HTERT RPE-1 (cell line): ENCODE measurements around the gene ATP7A.
"Not testable (repeated sequence)": the region's sequence is repeated elsewhere in the genome, so short reads cannot be mapped to it uniquely, and the experiment has no call there.

Source experiments
- in situ Hi-C: fragments of 300-500 bp; cut with MboI; formaldehyde crosslinking; loops from 4 replicates; pipeline ENCODE4 v1.14.3; 2020; ENCODE audit warnings: low sequenced_read_pairs

The ATP7A gene

DNA sequence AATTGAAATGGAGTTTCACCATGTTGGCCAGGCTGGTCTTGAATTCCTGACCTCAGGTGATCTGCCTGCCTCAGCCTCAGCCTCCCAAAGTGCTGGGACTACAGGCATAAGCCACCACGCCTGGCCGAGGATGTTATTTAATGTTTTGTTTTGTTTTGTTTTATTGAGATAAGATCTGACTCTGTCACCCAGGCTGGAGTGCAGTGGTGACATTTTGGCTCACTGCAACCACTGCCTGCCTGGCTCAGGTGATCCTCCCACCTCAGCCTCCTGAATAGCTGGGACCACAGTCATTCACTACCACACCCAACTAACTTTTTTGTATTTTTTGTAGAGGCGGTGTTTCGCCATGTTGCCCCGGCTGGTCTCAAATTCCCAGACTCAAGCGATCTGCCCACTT, 34.5 kb downstream of the ATP7A start:
- in situ Hi-C loops = not testable (repeated sequence)

DNA sequence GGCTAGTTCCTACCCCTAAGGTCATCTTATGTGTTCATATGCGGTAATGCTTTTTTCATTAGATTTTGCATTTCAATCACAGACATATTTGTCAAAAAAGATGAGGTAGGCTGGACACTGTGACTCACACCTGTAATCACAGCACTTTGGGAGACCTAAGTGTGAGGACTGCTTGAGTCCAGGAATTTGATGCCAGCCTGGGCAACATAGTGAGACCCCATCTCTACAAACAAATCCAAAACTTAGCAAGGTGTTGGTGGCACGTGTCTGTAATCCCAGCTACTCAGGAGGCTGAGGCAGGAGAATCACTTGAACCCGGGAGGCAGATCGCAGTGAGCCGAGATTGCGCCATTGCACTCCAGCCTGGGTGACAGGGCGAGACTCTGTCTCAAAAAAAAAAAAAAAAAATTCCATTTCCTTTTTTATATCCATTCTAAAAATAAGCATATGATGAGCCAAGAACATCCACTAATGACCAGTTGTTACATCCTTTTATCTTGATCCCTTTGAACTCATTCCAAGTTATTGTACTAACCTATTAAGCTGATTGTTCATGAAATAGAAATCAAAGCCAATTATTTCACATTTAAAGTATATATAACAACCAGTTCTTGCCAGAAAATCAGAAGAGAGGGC, 35.5 kb downstream of the ATP7A start:
- in situ Hi-C loops = no loop called here

DNA sequence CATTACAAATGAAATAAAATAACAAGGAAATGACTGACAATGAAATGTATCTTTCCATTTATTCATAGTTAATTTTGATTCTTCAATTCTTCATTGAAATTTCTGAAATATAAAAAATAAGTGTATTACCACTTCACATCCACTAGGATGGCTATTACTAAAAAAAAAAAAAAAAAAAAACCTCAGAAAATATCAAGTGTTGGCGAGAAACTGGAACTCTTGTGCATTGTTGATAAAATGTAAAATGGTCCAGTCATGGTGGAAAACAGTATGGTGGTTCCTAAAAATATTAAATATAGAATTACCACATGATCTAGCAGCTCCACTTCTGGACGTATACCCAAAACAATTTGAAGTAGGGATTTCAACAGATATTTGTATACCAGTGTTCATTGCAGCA, 36.1 kb downstream of the ATP7A start:
- in situ Hi-C loops = no loop called here

DNA sequence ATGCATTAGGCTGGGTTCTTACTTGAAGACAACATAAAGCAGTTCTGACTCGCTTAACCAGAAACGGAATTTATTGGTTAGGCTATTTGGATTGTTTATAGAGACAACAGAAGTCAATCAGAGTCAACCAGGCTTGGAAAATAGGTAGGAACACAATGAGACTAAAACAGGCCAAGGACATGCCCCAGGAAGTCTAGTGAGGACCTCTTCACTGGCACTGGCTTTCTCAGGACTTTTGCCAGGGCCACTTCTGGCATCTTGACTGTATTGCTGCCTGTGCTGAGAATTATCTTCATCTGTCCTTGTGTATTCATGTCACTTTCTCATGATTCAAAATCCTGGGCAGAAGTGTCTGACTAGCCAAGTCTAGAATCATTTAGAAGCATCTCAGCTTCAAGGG, 39.3 kb downstream of the ATP7A start:
- in situ Hi-C loops = no loop called here

DNA sequence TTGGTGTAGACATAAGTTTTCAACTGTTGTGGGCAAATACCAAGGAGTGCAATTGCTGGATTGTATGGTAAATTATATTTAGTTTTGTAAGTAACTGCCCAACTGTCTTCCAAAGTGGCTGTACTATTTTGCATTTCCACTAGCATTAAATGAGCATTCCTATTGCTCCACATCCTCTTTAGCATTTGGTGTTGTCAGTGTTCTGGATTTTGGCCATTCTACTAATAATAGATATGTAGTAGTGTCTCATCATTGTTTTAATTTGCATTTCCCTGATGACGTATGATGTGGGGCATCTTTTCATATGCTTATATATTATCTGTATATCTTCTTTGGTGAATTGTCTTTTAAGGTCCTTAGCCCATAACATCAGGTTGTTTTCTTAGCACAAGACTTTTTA, 41.7 kb downstream of the ATP7A start:
- in situ Hi-C loops = no loop called here

DNA sequence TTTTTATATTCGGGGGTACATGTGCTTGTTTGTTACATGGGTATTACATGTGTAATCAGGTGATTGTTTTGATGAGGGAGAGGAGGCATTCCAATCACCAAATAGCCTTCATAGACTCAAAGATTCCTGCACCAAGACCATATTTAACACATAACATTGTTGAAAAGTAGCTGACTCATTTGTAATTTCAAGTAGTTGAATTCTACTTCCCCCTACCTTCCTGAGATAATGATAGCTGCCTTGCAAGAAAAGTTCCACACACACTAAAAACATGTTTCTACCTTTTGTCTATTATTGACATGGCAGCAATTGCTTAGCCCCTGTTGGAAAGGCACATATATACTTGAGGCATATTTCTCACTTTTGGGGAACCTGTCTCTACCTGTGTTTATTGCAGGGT, 42.8 kb downstream of the ATP7A start:
- in situ Hi-C loops = no loop called here

DNA sequence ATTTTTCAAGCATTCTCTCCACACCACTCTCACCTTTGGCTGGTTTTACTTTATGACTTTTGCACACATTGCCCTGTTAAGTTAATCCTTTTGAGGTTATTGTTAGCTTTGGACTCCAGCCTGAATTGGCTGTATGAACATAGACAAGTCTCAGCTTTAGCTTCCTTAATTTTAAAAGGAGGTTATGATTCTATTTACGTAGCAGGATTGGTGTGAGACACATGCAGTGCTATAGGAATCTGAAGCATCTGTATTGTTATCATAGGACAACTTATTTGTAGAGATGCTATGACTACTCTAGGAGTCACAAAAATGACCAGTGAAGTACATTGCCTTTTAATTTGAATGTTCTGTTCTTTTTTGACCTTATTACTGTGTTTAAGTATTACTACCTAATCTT, 43.2 kb downstream of the ATP7A start:
- in situ Hi-C loops = no loop called here

DNA sequence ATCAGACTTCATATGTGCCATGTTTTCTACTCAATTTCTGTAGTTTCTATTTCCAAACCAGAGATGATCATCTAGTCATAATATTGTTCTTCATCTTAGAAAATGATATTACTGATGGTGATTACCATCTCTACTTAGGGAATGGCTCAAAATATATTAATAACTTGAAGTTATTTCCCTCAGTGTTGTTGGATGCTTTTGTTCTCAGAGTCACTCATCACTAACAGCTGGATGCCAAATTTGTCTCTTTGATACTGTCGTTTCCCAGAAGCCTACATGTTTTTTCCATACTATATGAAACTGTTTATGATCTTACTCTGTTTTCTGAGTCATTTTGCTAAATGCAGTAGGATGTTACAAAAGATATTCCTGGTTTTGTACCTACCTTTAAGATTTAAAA, 50.1 kb downstream of the ATP7A start:
- in situ Hi-C loops = no loop called here

DNA sequence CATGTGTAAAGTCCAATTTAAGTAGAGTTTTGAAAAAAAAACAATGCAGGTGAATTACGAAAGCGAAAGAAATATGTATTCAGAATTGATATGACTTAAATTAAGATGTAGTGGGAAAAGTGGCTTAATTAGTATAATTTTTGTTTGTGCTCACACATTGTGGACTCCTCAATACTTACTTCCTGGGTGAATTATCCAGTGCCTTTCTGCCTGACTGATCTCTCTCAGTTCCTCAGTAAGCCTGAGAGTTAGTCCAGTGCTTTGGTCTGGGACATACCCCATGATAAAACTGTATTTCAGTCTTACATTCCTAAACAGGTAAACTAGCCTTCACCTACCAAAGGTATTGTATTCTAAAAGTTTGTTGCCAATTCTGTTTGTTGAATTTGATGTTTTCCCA, 50.6 kb downstream of the ATP7A start:
- in situ Hi-C loops = no loop called here

DNA sequence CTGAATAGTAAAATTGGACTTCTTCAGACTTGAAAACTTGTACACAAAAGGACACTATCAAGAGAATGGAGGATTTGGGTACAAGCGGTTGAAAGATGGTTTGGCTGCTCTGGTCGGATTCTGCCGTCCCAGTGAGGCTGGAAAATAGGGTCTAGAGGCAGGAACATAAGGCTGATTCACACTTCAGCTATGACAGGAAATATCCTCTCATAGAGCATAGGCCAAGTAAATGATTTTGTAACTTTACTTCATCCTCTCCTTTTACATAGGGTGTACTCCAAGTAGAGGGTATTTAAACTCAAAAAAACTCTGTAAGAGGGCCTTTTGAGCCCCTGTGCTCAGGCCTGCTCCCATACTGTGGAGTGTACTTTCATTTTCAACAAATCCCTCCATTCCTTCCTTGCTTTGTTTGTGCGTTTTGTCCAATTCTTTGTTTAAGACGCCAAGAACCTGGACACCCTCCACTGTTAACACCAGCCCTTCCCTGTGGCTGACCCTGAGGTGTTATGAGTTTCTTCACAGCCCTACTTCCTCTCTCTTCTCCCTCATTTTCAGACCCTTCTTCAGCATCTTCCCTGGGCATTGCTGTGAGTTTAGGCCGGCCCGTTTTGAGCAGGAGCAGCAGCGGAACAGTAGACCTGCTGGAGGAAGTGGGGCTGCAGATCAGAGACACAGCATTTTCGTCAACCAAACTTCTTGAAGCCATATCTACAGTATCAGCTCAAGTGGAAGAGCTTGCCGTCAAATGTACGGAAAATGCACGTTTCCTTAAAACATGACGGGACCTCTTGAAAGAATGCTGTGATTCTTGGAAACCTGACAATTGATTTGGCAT, 51.8 kb downstream of the ATP7A start:
- in situ Hi-C loops = no loop called here

DNA sequence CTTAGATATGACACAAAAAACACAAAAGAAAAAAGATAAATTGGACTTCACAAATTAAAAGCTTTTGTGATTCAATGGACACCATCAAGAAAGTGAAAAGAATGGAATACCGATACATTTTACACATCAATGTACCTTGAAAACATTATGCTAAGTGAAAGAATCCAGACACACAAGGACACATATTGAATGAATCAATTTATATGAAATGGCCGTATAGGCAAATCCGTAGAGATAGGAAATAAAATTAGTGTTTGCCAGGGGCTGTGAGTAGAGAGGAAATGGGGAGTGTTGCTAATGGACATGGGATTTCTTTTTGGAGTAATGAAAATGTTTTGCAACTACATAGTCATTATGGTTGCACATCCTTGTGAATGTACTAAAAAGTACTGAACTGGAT, 55.9 kb downstream of the ATP7A start:
- in situ Hi-C loops = no loop called here

DNA sequence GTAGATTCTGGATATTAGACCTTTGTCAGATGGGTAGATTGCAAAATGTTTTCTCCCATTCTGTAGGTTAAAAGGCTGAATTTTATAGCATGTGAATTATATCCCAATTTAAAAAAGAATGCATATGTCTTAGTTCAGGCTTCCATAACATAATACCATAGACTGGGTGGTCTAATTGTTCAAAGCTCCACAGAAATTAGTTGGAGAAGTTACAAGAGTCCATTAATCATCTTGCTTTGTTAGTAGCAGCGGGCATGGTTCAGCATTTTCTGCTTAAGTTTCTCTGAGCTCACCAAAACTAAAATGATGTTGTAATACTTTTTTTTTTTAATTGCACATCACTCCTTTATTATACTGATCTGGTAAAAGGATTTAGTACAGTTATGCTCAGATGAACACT, 57.1 kb downstream of the ATP7A start:
- in situ Hi-C loops = no loop called here

DNA sequence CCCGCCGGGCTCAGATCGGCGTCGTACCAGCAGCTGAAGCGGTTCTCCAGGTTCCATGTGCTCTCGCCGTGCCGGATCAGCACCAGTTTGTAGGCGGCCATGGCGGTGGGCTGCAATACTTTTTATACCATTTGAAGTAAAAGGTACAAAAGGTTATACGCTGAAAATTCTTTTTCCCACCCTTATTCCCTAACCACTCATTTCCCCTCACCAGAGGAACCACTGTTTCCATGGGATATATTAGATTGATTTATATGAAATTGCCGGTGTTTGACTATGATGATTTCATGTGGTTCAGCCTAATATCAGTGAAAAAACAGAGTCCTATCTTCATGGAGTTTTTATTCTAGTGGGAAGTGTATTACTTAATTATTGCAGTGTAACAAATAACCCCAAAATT, 59.0 kb downstream of the ATP7A start, which contains the start of gene PGAM4:
PGAM4 (minus strand) TSS at position 101 of the 400 bp plus-strand sequence; CDS start at position 101, 0 bp downstream.
- in situ Hi-C loops = no loop called here

DNA sequence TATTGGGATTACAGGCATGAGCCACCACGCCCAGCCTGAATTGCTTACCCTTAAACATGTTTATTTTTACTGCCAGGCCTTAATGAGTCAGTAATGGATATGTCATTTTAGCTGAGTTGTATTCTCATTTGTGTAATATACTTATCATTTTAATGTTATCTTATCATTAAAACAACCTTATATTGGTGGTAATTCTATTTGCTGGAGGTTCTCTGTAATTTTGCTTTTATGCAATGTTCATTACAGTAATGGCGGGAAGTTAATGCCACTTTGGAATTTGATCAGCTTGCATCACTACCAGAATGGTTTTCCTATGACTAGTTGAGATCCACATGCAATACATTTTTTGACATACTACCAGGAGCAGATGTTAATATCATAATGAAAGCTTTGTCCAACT, 65.3 kb downstream of the ATP7A start:
- in situ Hi-C loops = no loop called here

DNA sequence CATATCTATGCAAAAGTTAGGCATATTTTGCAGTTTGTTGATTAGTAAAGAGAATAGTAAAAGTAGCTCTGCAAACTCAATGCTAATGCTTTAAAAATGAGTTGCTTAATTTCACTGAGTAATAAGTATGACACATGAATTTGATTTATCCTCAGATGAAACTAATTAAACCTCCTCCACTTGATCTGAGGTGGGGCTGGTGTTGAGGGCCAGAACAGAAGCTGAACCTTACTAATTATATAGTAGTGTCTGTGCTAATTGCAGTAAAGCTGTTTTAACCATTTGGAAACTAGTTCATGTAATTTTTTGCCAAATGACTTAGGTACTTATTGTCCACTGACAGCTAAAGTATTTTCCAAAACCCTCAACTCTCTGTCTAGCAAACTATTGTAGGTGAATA, 66.6 kb downstream of the ATP7A start:
- in situ Hi-C loops = no loop called here

DNA sequence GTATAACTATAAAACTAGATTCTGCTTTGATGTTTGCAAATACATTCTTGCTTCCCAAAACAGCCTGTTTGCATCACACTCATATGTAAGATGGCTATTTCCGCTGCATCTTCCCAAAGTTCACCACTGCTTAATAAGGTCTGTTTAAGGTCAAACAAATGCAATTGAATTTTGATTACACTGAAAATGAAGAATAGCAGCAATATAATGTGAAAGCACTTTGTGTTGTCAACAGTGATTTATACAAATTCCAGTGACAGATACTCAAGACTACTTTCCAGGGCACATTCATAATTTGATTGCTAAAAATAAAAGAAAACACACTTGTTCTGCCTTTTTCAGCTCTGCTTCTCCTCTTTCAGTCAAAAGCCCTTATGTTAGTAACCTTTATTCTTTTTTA, 67.0 kb downstream of the ATP7A start:
- in situ Hi-C loops = no loop called here

DNA sequence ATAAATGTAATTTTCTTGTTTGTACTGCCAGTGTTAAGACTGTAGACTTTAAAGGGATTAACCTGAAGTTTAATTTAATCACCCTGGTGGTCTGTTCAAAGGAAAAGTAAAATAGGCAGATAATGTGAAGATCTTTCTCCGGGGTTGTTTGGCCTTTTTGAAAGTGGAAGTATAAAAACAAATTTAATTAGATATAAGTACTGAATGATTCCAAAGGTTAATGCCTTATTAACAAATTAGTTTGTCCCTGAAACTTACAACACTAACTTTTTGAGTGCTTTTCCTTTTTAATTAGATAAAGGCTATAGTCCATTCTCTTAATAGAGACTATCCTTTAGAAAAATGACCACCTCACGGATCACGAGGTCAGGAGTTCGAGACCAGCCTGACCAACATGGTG, 69.4 kb downstream of the ATP7A start:
- in situ Hi-C loops = no loop called here

DNA sequence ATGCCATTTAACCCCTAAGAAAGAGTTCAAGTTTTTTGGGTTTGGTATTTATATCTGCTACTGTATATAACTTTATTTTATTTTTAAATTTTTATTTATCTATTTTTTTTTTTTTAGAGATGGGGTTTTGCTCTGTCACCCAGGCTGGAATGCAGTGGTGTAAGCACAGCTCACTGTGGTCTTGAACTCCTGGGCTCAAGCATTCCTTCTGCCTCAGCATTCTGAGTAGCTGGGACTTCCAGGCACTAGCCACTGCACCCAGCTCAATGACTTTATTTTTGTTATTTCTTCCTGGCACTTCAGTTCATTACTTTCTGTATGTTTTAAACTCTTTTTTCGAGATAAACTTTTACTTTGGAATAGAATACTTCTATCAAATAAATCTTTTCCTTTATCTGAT, 101.4 kb downstream of the ATP7A start:
- in situ Hi-C loops = no loop called here

DNA sequence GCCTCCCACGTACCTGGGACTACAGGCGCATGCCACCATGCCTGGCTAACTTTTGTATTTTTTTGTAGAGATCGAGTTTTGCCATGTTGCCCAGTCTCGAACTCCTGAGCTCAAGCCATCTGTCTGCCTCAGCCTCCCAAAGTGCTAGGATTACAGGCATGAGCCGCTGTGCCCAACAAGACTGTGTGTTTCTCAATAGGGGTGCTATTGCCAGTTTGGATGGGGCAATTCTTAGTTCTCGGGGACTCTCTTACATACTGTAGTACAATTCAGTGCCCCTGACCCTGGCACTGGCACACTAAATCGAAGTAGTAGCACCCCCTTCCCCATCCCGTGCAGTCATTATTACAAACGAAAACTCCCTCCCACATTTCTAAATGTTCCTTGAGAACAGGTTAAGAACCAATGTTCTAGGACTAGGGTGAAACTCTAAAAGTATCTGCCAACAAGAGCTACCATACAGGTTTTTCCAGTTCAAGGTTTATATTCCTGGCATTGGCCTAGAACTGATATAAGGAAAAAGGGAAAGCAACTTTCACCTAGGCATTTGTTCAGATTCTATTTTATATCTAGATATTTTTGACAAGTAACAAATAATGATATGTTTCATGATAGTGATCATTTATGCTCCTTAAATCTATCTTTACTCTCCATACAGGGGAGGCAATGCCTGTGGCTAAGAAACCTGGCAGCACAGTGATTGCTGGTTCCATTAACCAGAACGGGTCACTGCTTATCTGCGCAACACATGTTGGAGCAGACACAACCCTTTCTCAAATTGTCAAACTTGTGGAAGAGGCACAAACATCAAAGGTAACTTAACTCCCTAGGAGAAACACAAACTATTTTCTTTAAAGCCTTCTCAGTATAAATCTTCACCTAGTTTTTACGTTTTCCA, 109.3 kb downstream of the ATP7A start:
- in situ Hi-C loops = no loop called here

DNA sequence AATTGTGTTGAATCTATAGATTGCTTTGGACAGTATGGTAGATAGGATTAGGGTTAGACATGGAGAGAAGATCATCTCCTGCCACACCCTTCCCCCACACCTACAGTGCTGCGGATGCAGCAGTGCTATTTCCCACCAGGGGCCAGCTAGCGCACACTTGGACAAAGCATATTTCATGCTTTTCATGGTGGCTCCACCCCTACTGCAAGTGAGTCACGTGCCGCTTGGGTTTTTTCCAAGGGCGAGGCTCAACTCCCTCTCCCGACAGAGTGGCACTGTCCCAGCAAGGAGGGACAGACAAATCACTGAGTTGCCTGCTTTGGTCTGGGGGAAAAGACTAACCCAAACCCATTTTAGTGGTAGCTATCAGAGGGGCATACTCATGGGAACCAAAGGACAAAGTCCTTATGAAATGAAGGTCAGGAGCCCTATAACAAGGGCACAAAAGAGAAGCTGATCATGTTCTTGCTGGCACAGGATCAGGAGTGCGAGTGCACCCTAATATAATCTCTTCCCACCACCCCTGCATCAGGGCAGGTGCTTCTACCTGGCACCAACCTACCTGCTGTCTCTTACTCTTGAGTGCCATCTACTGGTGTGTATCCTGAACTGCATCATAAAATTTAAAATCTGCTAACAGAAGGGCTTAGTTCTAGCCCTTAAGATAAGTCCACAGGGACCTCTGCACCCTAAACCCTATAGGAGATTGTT, 114.0 kb downstream of the ATP7A start:
- in situ Hi-C loops = no loop called here

DNA sequence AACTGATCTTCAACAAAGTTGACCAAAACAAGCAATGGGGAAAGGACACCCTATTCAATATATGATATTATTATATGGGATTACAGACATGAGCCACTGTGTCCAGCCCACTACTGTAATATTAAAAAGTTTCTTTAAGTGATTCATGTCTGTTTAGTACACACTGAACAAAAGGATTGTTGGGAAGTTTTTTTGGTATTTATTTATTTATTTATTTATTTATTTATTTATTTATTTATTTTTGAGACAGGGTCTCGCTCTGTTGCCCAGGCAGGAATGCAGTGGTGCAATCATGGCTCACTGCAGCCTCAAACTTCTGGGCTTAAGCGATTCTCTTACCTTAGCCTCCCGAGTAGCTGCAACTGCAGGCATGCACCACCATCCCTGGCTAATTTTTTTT, 117.3 kb downstream of the ATP7A start:
- in situ Hi-C loops = no loop called here
